Upper lobe of left lung (tissue), 6 donors: ENCODE measurements around the gene ADGRV1. TPM values are rescaled to one million over a fixed set of nuclear protein-coding genes. Genes with fewer than 3 reads are reported as not detected.

ENCODE experiments used
- ATAC-seq, 2 donors: fragments of 200-7000 bp; cut with Tn5 transposase; one replicate each; pipeline ENCODE4 v1.9.1; 2022; ENCODE audit warnings: mild to moderate bottlenecking in 2 of 2, moderate library complexity in 2 of 2; ENCODE audit not compliant: low FRiP score in 2 of 2
- DNase-seq, 2 donors: peaks; one replicate each; pipeline ENCODE4 v3.0.0-alpha.2; 2019 to 2020
- H3K27ac ChIP-seq, 4 donors: fragments of 200-600 bp; sonication (generic); one replicate each; pipeline ENCODE4 v1.5.1; 2016 to 2019
- H3K27me3 ChIP-seq, 4 donors: fragments of 200-600 bp; sonication (generic); one replicate each; pipeline ENCODE4 v1.5.1; 2017 to 2019
- H3K36me3 ChIP-seq, 4 donors: fragments of 200-600 bp; sonication (generic); one replicate each; pipeline ENCODE4 v1.5.1; 2016 to 2019
- H3K4me1 ChIP-seq, 4 donors: fragments of 200-600 bp; sonication (generic); one replicate each; pipeline ENCODE4 v1.5.1; 2018 to 2019
- H3K4me3 ChIP-seq, 4 donors: fragments of 200-600 bp; sonication (generic); one replicate each; pipeline ENCODE4 v1.5.1; 2017 to 2019; ENCODE audit warnings: mild to moderate bottlenecking in 2 of 4, moderate library complexity in 1 of 4
- H3K9me3 ChIP-seq, 4 donors: fragments of 200-600 bp; sonication (generic); one replicate each; pipeline ENCODE4 v1.5.1; 2018 to 2019
- CTCF ChIP-seq, 6 experiments: fragments of 450-650 bp in 4 of 6; fragments of 200-600 bp in 2 of 6; sonication (generic) in 2 of 6; IDR thresholded peaks; one replicate each; pipeline ENCODE4 v1.5.1; 2016 to 2019; ENCODE audit warnings: antibody characterized with exemption in 6 of 6
- EP300 ChIP-seq, 4 donors: sonication (generic); formaldehyde crosslinking; IDR thresholded peaks; one replicate each; pipeline ENCODE4 v1.5.1; 2017; ENCODE audit warnings: antibody characterized with exemption in 4 of 4, control low read depth in 2 of 4
- POLR2A ChIP-seq, 4 donors: fragments of 450-650 bp; IDR thresholded peaks; one replicate each; pipeline ENCODE4 v1.5.1; 2016 to 2017; ENCODE audit warnings: antibody characterized with exemption in 4 of 4, mild to moderate bottlenecking in 2 of 4
- POLR2AphosphoS5 ChIP-seq, 2 donors: sonication (generic); formaldehyde crosslinking; IDR thresholded peaks; one replicate each; pipeline ENCODE4 v1.5.1; 2017; ENCODE audit warnings: antibody characterized with exemption in 2 of 2
- WGBS, 2 donors: methylation state at CpG; one replicate each; pipeline ENCODE4 v1.1.5; 2017 to 2018; 5-methylcytosine and 5-hydroxymethylcytosine counted together
- total RNA-seq, 6 donors: library from RNA; depleted of rRNA in 4 of 6; stranded (reverse); fragments of >200 nt in 4 of 6; gene quantifications; one replicate each; pipeline versions ENCODE4 v1.1.0 to v1.2.1, GENCODE V29; 2016 to 2021
- donor health status: DM: no; HTN: no; CAD: no; lungs with moderate emphysema.
- donor health status: DM: no; HTN: yes; CAD: no; lungs with severe emphysema.

The ADGRV1 gene
- total RNA-seq, 6 donors from 2014 or later = 22.3 to 129 (median 60.4) TPM

DNA sequence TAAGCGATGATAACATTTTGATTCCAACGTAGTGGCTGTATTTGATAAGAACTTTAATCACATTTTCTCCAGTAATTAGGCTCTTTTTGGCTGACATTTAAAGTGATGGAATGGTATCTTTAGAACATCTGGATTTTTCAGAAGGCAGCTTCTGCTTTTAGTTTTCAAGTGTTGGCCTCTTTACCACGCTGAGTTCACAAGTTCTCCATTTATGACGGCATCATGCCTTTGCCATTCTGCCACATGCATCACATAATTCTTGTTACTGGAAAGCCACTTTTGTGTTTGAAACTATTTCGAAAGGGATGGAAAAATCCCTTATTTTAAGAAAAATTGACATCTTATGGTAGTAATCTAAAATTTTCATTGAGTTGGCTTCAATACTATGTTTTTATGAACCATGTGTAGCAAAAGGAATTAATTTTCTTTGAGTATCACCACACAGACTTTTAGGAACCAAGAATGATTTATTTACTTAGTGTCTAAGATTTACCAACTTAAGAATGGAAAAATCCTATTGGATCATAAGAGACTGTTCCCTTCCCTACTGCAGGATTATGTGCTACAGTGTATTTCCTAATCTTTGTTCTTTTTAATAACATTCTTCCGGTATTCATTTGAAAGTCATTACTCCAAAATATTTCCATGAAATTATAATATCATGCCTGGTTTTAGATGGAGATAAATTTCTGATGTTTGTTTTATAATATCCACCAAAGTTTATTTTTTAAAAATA, 344.2 kb downstream of the ADGRV1 start:
- no peak for ATAC-seq
- TF ChIP-seq CTCF (IDR thresholded peaks at IDR 0.05) (no peak), POLR2A (IDR thresholded peaks at IDR 0.05) (no peak), POLR2AphosphoS5 (IDR thresholded peaks at IDR 0.05) (no peak), EP300 (IDR thresholded peaks at IDR 0.05) (no peak)
- Histone ChIP-seq H3K4me3 (no peak overlapping the region), H3K4me1 (no peaks in the 10 kb centered on the region), H3K27ac (no peak overlapping the region), H3K27me3 (no peaks in the 10 kb centered on the region), H3K36me3 (no peaks in the 10 kb centered on the region), H3K9me3 (no peaks in the 10 kb centered on the region)
- WGBS, 2 donors = 81 to 86% methylated on average over 6 of the region's 6 CpGs
- DNase-seq = no peak

GRCh38 chr5:90909101-90909503, 350.5 kb downstream of the ADGRV1 start:
- Histone ChIP-seq H3K27me3 (no peaks in the 10 kb centered on the region), H3K36me3 (no peaks in the 10 kb centered on the region), H3K4me1 (peaks cover 0 to 10% (median 5%) of the 10 kb centered on the region in 4 donors), H3K9me3 (no peaks in the 10 kb centered on the region), H3K4me3 (no peak overlapping the region), H3K27ac (peak overlapping the region in 1 of 4 donors; percentile 18)
- ATAC-seq (no peak), DNase-seq (no peak)
- 18 to 35% methylated on average over 3 of the region's 3 CpGs for WGBS, 2 donors
- TF ChIP-seq POLR2AphosphoS5 (IDR thresholded peaks at IDR 0.05) (no peak), POLR2A (IDR thresholded peaks at IDR 0.05) (no peak), CTCF (IDR thresholded peaks at IDR 0.05) (no peak), EP300 (IDR thresholded peaks at IDR 0.05) (no peak)

GRCh38 chr5:90909940-90910339, 351.3 kb downstream of the ADGRV1 start:
- Histone ChIP-seq H3K4me3 (no peak overlapping the region), H3K9me3 (no peaks in the 10 kb centered on the region), H3K4me1 (peaks cover 0 to 10% (median 5%) of the 10 kb centered on the region in 4 donors), H3K36me3 (no peaks in the 10 kb centered on the region), H3K27me3 (no peaks in the 10 kb centered on the region), H3K27ac (peak overlapping the region in 1 of 4 donors; percentile 5)
- 67 to 77% methylated on average over 6 of the region's 6 CpGs for WGBS, 2 donors
- DNase-seq (peak in 1 of 2 donors; percentile 31), ATAC-seq (no peak)
- TF ChIP-seq CTCF (IDR thresholded peaks at IDR 0.05) (no peak), EP300 (IDR thresholded peaks at IDR 0.05) (no peak)

- WGBS, 2 donors = 64 to 68% methylated on average over 1 of the region's 1 CpG
- ATAC-seq = no peak
- Histone ChIP-seq H3K4me3 (no peak overlapping the region), H3K36me3 (no peaks in the 10 kb centered on the region), H3K9me3 (no peaks in the 10 kb centered on the region), H3K27ac (no peak overlapping the region), H3K4me1 (peaks cover 0 to 10% (median 5%) of the 10 kb centered on the region in 4 donors), H3K27me3 (no peaks in the 10 kb centered on the region)
- TF ChIP-seq EP300 (IDR thresholded peaks at IDR 0.05) (no peak), POLR2A (IDR thresholded peaks at IDR 0.05) (no peak), POLR2AphosphoS5 (IDR thresholded peaks at IDR 0.05) (no peak), CTCF (IDR thresholded peaks at IDR 0.05) (no peak)
- DNase-seq = no peak
Observed at GRCh38 chr5:90911169-90911568, 352.6 kb downstream of the ADGRV1 start.

- no peak for DNase-seq
- H3K4me3 ChIP-seq = no peak overlapping the region
- no peak for ATAC-seq
- no peaks in the 10 kb centered on the region for H3K9me3 ChIP-seq
- H3K27me3 ChIP-seq = no peaks in the 10 kb centered on the region
- TF ChIP-seq EP300 (IDR thresholded peaks at IDR 0.05) (no peak), CTCF (IDR thresholded peaks at IDR 0.05) (no peak), POLR2A (IDR thresholded peaks at IDR 0.05) (no peak), POLR2AphosphoS5 (IDR thresholded peaks at IDR 0.05) (no peak)
- 93 to 95% methylated on average over 4 of the region's 4 CpGs for WGBS, 2 donors
- H3K36me3 ChIP-seq = no peaks in the 10 kb centered on the region
- H3K4me1 ChIP-seq = peaks cover 3 to 10% (median 5%) of the 10 kb centered on the region in 4 donors
- no peak overlapping the region for H3K27ac ChIP-seq
Observed at GRCh38 chr5:90912476-90912875, 353.9 kb downstream of the ADGRV1 start.
